Large intestine (tissue), 3 donors: ENCODE measurements around the gene ROR1. TPM values are rescaled to one million over a fixed set of nuclear protein-coding genes. Genes with fewer than 3 reads are reported as not detected.
"Not testable (repeated sequence)": the region's sequence is repeated elsewhere in the genome, so short reads cannot be mapped to it uniquely, and the experiment has no call there.

Source experiments
- DNase-seq, 2 donors: peaks; one replicate each; pipeline versions ENCODE4 v3.0.0 to v3.0.0-alpha.2; 2013
- H3K27ac ChIP-seq: one replicate; pipeline ENCODE4 v1.5.1; 2013; ENCODE audit warnings: low read length
- H3K27me3 ChIP-seq: 2 replicates; pipeline ENCODE4 v1.6.1; 2013; ENCODE audit warnings: low read length; ENCODE audit not compliant: control insufficient read depth, insufficient read depth
- H3K36me3 ChIP-seq: 2 replicates; pipeline ENCODE4 v1.6.1; 2013; ENCODE audit warnings: low read length; ENCODE audit not compliant: control insufficient read depth, insufficient read depth
- H3K4me1 ChIP-seq: one replicate; pipeline ENCODE4 v1.6.1; 2013; ENCODE audit warnings: low read length; ENCODE audit not compliant: control insufficient read depth, insufficient read depth
- H3K4me3 ChIP-seq: one replicate; pipeline ENCODE4 v1.5.1; 2013; ENCODE audit warnings: low read length
- H3K9me3 ChIP-seq: one replicate; pipeline ENCODE4 v1.6.1; 2013; ENCODE audit warnings: mild to moderate bottlenecking, low read depth, low read length, moderate library complexity; ENCODE audit not compliant: control insufficient read depth
- WGBS: methylation state at CpG from one replicate; pipeline ENCODE4 v1.1.5; 2013; ENCODE audit warnings: low lambda C conversion rate; ENCODE audit not compliant: insufficient coverage; 5-methylcytosine and 5-hydroxymethylcytosine counted together
- polyA plus RNA-seq: library from polyadenylated mRNA; unstranded; fragments of 120-200 nt; gene quantifications from one replicate; pipeline ENCODE4 v1.2.1, GENCODE V29; 2013

Gene ROR1
- polyA plus RNA-seq, 1 donor: 14.4 TPM

DNA sequence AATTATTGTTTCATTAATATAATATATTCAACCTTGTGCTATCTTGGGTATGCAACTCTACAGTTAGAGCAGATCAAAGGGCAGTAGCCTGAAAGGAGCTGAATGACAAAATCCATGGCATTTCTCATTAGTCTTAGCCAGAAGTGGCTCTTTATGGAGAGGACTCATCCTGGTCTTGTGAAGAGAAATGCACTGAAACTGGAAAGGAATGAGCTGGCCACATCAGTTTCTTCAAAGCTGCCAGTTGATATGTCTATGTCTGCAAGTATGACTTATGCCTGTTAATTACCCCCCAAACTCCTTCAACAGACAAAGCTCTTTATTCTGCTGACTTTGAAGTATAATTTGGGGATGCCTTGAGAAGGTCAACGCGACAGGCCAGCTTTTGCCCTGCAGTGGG is 310.6 kb downstream of the ROR1 start:
- Histone ChIP-seq H3K9me3 (no peaks in the 10 kb centered on the region), H3K4me1 (no peaks in the 10 kb centered on the region), H3K4me3 (no peak overlapping the region), H3K27ac (no peak overlapping the region), H3K27me3 (no peaks in the 10 kb centered on the region), H3K36me3 (no peaks in the 10 kb centered on the region)
- DNase-seq: no peak
- no CpG with 5 or more reads among the region's 2 CpGs for WGBS

GRCh38 chr1:64087768-64088167 is 314.0 kb downstream of the ROR1 start:
- H3K36me3 ChIP-seq: no peaks in the 10 kb centered on the region
- WGBS: 86% methylated on average over 1 of the region's 2 CpGs
- H3K27ac ChIP-seq: no peak overlapping the region
- no peaks in the 10 kb centered on the region for H3K9me3 ChIP-seq
- H3K4me1 ChIP-seq: no peaks in the 10 kb centered on the region
- H3K4me3 ChIP-seq: no peak overlapping the region
- no peaks in the 10 kb centered on the region for H3K27me3 ChIP-seq
- DNase-seq: no peak

DNA sequence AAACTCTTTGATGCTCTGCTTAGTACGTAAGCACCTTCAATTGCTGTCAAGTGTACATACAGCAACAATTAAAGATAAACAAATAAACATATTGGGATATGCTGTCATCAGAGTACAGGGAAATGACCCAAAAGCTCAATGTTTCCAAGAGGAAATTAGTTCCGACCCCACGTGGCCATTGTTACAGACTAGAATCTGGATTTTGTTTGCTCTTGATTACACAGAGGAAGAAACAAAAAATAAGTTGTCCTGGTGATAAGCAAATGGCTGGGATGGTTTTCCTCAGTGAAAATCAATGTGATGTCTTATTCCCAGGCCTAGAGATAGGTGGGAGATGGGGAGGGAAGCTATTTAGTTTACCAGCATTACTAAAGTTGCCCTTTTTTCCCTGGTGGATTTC is 316.6 kb downstream of the ROR1 start:
- Histone ChIP-seq H3K4me3 (no peak overlapping the region), H3K4me1 (no peaks in the 10 kb centered on the region), H3K27ac (no peak overlapping the region), H3K27me3 (no peaks in the 10 kb centered on the region), H3K9me3 (no peaks in the 10 kb centered on the region), H3K36me3 (no peaks in the 10 kb centered on the region)
- 83% methylated on average over 1 of the region's 3 CpGs for WGBS
- no peak for DNase-seq

- H3K9me3 ChIP-seq: no peaks in the 10 kb centered on the region
- no peaks in the 10 kb centered on the region for H3K4me1 ChIP-seq
- no peaks in the 10 kb centered on the region for H3K27me3 ChIP-seq
- WGBS: no CpG with 5 or more reads among the region's 5 CpGs
- no peak for DNase-seq
- H3K36me3 ChIP-seq: no peaks in the 10 kb centered on the region
- no peak overlapping the region for H3K27ac ChIP-seq
- H3K4me3 ChIP-seq: no peak overlapping the region
Observed at GRCh38 chr1:64092851-64093371, 319.1 kb downstream of the ROR1 start.

GRCh38 chr1:64093941-64094340 is 320.1 kb downstream of the ROR1 start:
- no peak for DNase-seq
- Histone ChIP-seq H3K4me3 (no peak overlapping the region), H3K9me3 (no peaks in the 10 kb centered on the region), H3K36me3 (no peaks in the 10 kb centered on the region), H3K4me1 (no peaks in the 10 kb centered on the region), H3K27me3 (no peaks in the 10 kb centered on the region), H3K27ac (no peak overlapping the region)

GRCh38 chr1:64095832-64096231 is 322.0 kb downstream of the ROR1 start:
- Histone ChIP-seq H3K4me1 (no peaks in the 10 kb centered on the region), H3K27ac (no peak overlapping the region), H3K36me3 (no peaks in the 10 kb centered on the region), H3K27me3 (no peaks in the 10 kb centered on the region), H3K4me3 (no peak overlapping the region), H3K9me3 (no peaks in the 10 kb centered on the region)
- 71% methylated on average over 1 of the region's 1 CpG for WGBS
- DNase-seq: no peak

DNA sequence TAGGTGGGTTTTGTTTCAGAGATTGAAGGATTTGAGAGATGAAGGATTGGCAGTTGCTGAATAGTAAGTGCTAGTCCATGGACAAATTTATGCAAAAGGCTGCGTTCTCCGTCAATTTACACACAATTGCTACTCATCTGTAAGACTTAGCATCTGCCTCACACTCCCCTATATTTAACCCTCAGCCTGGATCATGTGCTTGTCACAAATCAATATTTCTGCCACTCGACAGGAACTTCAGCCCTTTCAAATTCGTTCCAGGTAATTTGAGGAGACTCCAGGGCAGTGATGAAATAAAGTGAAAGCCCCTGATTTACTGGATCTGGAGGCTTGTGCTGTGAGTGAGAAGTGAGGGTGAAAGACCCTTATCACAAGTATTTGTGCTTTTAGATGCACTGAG is 324.0 kb downstream of the ROR1 start:
- Histone ChIP-seq H3K4me3 (no peak overlapping the region), H3K36me3 (no peaks in the 10 kb centered on the region), H3K9me3 (no peaks in the 10 kb centered on the region), H3K27ac (no peak overlapping the region), H3K27me3 (no peaks in the 10 kb centered on the region), H3K4me1 (no peaks in the 10 kb centered on the region)
- no CpG with 5 or more reads among the region's 4 CpGs for WGBS
- no peak for DNase-seq

DNA sequence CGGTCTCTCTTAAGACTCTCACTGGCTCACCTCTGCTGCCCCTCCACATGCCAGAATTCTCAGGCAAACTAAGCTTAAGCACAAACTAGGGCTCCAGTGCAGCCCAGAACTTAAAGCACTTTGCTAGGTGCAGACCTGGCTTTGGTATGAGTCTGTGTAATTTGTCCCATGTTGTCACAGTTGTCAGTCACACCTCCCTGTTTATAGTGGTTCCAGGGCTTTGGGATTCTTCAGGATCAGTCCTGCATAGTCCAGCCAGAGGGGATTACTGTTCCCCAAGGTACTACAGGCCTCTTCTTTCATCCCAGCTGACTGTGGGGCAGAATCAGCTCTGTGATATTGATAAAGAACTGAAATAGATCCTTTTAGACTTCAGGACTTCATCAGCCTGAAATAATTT is 324.6 kb downstream of the ROR1 start:
- DNase-seq: no peak
- no peaks in the 10 kb centered on the region for H3K36me3 ChIP-seq
- H3K27me3 ChIP-seq: no peaks in the 10 kb centered on the region
- no peak overlapping the region for H3K4me3 ChIP-seq
- no CpG with 5 or more reads among the region's 1 CpG for WGBS
- H3K4me1 ChIP-seq: no peaks in the 10 kb centered on the region
- no peak overlapping the region for H3K27ac ChIP-seq
- no peaks in the 10 kb centered on the region for H3K9me3 ChIP-seq

- no peaks in the 10 kb centered on the region for H3K36me3 ChIP-seq
- no peak for DNase-seq
- no peaks in the 10 kb centered on the region for H3K4me1 ChIP-seq
- no peaks in the 10 kb centered on the region for H3K27me3 ChIP-seq
- no peak overlapping the region for H3K27ac ChIP-seq
- H3K4me3 ChIP-seq: no peak overlapping the region
- WGBS: 100% methylated on average over 1 of the region's 9 CpGs
- H3K9me3 ChIP-seq: no peaks in the 10 kb centered on the region
Observed at GRCh38 chr1:64098846-64099582, 325.2 kb downstream of the ROR1 start.

GRCh38 chr1:64100791-64101190 is 327.0 kb downstream of the ROR1 start:
- Histone ChIP-seq H3K36me3 (no peaks in the 10 kb centered on the region), H3K4me1 (no peaks in the 10 kb centered on the region), H3K27me3 (no peaks in the 10 kb centered on the region), H3K4me3 (no peak overlapping the region), H3K27ac (no peak overlapping the region), H3K9me3 (no peaks in the 10 kb centered on the region)
- WGBS: 100% methylated on average over 1 of the region's 4 CpGs
- no peak for DNase-seq

- not testable (repeated sequence) for H3K27ac ChIP-seq, H3K9me3 ChIP-seq, H3K4me3 ChIP-seq, H3K27me3 ChIP-seq, DNase-seq, H3K36me3 ChIP-seq, H3K4me1 ChIP-seq
- WGBS: no CpG with 5 or more reads among the region's 1 CpG
Observed at GRCh38 chr1:64104585-64104984, 330.8 kb downstream of the ROR1 start.
